HFFc6 (cell line): ENCODE measurements around the gene OLR1. TPM values are rescaled to one million over a fixed set of nuclear protein-coding genes. Genes with fewer than 3 reads are reported as not detected.

ENCODE experiments used
- DNase-seq: peaks from one replicate; pipeline ENCODE4 v3.0.0-alpha.2; 2018
- H3K27ac Mint-ChIP-seq: 2 replicates; pipeline ENCODE4 v1.8.0; 2020; ENCODE audit warnings: mild to moderate bottlenecking, mixed read lengths
- H3K27me3 Mint-ChIP-seq: 2 replicates; pipeline ENCODE4 v1.8.0; 2021; ENCODE audit warnings: mild to moderate bottlenecking, moderate library complexity, mixed read lengths; ENCODE audit not compliant: insufficient read depth
- H3K36me3 Mint-ChIP-seq: 2 replicates; pipeline ENCODE4 v1.8.0; 2021; ENCODE audit warnings: low read depth, mixed read lengths
- H3K4me1 Mint-ChIP-seq: 2 replicates; pipeline ENCODE4 v1.8.0; 2020; ENCODE audit warnings: low read depth, mixed read lengths
- H3K4me3 Mint-ChIP-seq: 2 replicates; pipeline ENCODE4 v1.8.0; 2020; ENCODE audit warnings: mild to moderate bottlenecking, moderate library complexity, mixed read lengths
- H3K9me3 Mint-ChIP-seq: 2 replicates; pipeline ENCODE4 v1.8.0; 2020; ENCODE audit warnings: mild to moderate bottlenecking, mixed read lengths
- total RNA-seq, 6 experiments: library from RNA; stranded (reverse); fragmentation: NEBNext Ultra II Directional; extraction: Animal tissue kit (Norgen Biotek cat#: 25700); gene quantifications; 2 replicates in 1 of 6; 3 replicates in 5 of 6; pipeline ENCODE4 v1.2.3, GENCODE V29; 2021
- TF ChIP-seq, protein P1 (sequence below): fragments of 200-600 bp; sonication (generic); IDR thresholded peaks from 2 replicates; pipeline ENCODE4 v1.5.0; 2021; ENCODE audit warnings: antibody characterized with exemption, mild to moderate bottlenecking

Gene OLR1
- total RNA-seq, 6 experiments from 2014 or later: 30.3 to 53.6 (median 40.0) TPM

DNA sequence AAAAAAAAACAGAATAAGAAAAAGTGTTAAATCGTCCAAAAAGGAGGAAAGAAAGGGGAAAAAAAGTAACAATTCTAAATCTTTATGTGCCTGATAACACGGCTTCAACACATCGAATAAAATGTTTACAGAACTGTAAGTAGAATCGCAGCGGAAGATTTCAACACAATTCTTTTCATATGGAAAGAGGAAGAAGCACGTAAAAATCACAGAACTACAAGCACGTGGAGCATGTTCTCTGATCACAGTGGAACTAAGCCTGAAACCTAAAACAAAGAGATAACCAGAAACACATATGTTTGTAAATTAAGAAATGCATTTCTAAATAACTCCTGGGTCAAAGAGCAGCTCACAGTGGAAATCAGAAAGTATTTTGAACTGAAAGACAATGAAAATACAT, 50.7 kb downstream of the OLR1 start:
- TF ChIP-seq, protein P1, sequence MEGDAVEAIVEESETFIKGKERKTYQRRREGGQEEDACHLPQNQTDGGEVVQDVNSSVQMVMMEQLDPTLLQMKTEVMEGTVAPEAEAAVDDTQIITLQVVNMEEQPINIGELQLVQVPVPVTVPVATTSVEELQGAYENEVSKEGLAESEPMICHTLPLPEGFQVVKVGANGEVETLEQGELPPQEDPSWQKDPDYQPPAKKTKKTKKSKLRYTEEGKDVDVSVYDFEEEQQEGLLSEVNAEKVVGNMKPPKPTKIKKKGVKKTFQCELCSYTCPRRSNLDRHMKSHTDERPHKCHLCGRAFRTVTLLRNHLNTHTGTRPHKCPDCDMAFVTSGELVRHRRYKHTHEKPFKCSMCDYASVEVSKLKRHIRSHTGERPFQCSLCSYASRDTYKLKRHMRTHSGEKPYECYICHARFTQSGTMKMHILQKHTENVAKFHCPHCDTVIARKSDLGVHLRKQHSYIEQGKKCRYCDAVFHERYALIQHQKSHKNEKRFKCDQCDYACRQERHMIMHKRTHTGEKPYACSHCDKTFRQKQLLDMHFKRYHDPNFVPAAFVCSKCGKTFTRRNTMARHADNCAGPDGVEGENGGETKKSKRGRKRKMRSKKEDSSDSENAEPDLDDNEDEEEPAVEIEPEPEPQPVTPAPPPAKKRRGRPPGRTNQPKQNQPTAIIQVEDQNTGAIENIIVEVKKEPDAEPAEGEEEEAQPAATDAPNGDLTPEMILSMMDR: no peak
- no peak for DNase-seq
- H3K27me3 Mint-ChIP-seq: no peaks in the 10 kb centered on the region; the same call in 1 of the 2 replicates
- no peak overlapping the region; the same call in 1 of the 2 replicates for H3K27ac Mint-ChIP-seq
- no peaks in the 10 kb centered on the region for H3K9me3 Mint-ChIP-seq
- H3K4me3 Mint-ChIP-seq: peak overlapping the region; percentile 9; the same call in 1 of the 2 replicates
- no peaks in the 10 kb centered on the region for H3K36me3 Mint-ChIP-seq
- peaks cover 24% of the 10 kb centered on the region for H3K4me1 Mint-ChIP-seq

DNA sequence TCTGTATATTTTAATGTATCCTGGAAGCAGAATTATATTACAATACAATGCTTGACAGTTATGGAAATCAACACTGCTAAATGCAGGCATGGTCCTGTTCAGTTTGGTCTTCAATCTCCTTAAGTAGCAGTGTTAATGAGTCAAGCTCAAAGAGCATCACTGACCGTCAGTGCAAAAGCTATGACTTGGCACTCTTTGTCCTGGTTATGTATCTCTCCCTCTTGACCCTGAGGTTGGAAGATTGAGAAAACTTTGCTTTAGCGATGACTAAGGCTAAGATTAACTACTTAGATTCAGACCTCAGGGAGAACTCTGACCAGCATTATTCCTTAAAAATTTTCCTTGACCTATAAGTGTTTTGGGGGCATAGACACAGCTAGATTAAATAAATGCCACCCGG, 52.9 kb downstream of the OLR1 start:
- no peak overlapping the region for H3K4me3 Mint-ChIP-seq
- H3K27me3 Mint-ChIP-seq: no peaks in the 10 kb centered on the region; the same call in 1 of the 2 replicates
- H3K9me3 Mint-ChIP-seq: no peaks in the 10 kb centered on the region
- H3K4me1 Mint-ChIP-seq: peaks cover 41% of the 10 kb centered on the region
- H3K36me3 Mint-ChIP-seq: no peaks in the 10 kb centered on the region
- DNase-seq: peak; percentile 60
- TF ChIP-seq, protein P1: no peak
- H3K27ac Mint-ChIP-seq: peak overlapping the region; percentile 15

DNA sequence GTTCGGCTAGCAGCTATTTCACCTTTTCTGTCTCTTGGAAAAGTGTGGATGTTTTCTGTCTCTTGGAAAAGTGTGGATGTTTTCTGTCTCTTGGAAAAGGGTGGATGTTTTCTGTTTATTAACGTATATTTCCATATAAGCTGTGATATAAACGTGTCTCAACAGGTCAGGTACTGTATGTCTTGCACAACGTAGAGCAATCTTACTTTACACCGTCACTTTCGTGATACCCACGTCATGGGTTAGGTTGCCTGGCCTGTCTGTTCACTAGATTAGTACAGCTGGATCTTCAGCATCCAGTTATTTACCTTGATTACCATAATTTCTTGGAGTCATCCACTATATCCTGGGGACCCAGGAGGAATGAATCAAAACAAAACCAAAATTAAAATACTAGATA, 56.0 kb downstream of the OLR1 start:
- Mint-ChIP-seq H3K9me3 (peaks cover 4% of the 10 kb centered on the region; the same call in 1 of the 2 replicates), H3K4me3 (peak overlapping the region; percentile 11; the same call in 1 of the 2 replicates), H3K36me3 (no peaks in the 10 kb centered on the region), H3K27me3 (no peaks in the 10 kb centered on the region; the same call in 1 of the 2 replicates), H3K27ac (no peak overlapping the region), H3K4me1 (peaks cover 57% of the 10 kb centered on the region)
- no peak for DNase-seq
- TF ChIP-seq, protein P1: no peak

DNA sequence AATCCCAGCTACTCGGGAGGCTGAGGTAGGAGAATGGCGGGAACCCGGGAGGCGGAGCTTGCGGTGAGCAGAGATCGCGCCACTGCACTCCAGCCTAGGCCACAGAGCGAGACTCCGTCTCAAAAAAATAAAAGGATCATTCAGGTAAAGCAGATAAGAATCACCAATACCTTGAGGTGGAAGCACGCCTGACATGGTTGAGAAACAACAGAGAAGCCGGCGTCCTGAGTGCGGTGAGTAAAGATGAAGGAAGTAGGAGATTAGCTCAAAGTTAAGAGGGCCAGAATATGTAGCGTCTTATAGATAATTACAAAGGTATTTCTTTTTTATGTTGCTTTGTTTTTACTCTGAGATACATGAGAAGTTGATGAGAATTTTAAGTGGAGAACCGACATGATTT, 56.6 kb downstream of the OLR1 start:
- Mint-ChIP-seq H3K27me3 (no peaks in the 10 kb centered on the region; the same call in 1 of the 2 replicates), H3K9me3 (peaks cover 7% of the 10 kb centered on the region; the same call in 1 of the 2 replicates), H3K4me1 (peaks cover 55% of the 10 kb centered on the region), H3K27ac (no peak overlapping the region), H3K4me3 (no peak overlapping the region; the same call in 1 of the 2 replicates), H3K36me3 (no peaks in the 10 kb centered on the region)
- DNase-seq: no peak
- TF ChIP-seq, protein P1: no peak

DNA sequence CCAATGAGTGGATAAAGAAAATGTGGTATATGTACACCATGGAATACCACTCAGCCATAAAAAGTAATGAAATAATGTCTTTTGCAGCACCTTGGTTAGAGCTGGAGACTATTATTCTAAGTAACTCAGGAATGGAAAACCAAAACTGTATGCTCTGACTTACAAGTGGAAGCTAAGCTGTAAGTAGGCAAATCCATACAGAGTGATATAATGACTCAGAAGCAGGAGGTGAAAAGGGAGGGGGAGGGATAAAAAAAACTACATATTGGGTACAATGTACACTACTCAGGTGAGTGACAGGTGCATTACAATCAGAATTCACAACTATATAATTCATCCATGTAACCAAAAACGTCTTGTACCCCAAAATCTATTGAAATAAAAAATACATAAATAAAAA, 58.0 kb downstream of the OLR1 start:
- Mint-ChIP-seq H3K27me3 (no peaks in the 10 kb centered on the region; the same call in 1 of the 2 replicates), H3K4me3 (no peak overlapping the region)

More for the DNA sequence above, 58.0 kb downstream of the OLR1 start:
- TF ChIP-seq, protein P1: no peak
- Mint-ChIP-seq H3K27ac (no peak overlapping the region), H3K9me3 (peaks cover 7% of the 10 kb centered on the region; the same call in 1 of the 2 replicates), H3K36me3 (no peaks in the 10 kb centered on the region), H3K4me1 (peaks cover 41% of the 10 kb centered on the region)
- no peak for DNase-seq
